ENCODE measurements around the gene UGT8. TPM values are rescaled to one million over a fixed set of nuclear protein-coding genes. Genes with fewer than 3 reads are reported as not detected.
"Not testable (repeated sequence)": the region's sequence is repeated elsewhere in the genome, so short reads cannot be mapped to it uniquely, and the experiment has no call there.

The UGT8 gene
- total RNA-seq, 4 donors from 2014 or later, result 1.0 to 3.7 (median 2.2) TPM

- no peak overlapping the region for H3K4me3 ChIP-seq (ENCODE audit: low read depth, poor library complexity, severe bottlenecking)
- intact Hi-C loops (cut with DNase I; ENCODE audit: low total_unique reads), result no loop called here
- no peak for TF ChIP-seq POLR2A (IDR thresholded peaks at IDR 0.05)
- TF ChIP-seq, protein P1, sequence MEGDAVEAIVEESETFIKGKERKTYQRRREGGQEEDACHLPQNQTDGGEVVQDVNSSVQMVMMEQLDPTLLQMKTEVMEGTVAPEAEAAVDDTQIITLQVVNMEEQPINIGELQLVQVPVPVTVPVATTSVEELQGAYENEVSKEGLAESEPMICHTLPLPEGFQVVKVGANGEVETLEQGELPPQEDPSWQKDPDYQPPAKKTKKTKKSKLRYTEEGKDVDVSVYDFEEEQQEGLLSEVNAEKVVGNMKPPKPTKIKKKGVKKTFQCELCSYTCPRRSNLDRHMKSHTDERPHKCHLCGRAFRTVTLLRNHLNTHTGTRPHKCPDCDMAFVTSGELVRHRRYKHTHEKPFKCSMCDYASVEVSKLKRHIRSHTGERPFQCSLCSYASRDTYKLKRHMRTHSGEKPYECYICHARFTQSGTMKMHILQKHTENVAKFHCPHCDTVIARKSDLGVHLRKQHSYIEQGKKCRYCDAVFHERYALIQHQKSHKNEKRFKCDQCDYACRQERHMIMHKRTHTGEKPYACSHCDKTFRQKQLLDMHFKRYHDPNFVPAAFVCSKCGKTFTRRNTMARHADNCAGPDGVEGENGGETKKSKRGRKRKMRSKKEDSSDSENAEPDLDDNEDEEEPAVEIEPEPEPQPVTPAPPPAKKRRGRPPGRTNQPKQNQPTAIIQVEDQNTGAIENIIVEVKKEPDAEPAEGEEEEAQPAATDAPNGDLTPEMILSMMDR (IDR thresholded peaks at IDR 0.05), result no peak
- 86% methylated on average over 5 of the region's 5 CpGs for WGBS, 2 donors
- no peak for DNase-seq (ENCODE audit: low spot score in 2 of 2)
Measured at GRCh38 chr4:114601304-114602052, 2.9 kb downstream of the UGT8 start.

DNA sequence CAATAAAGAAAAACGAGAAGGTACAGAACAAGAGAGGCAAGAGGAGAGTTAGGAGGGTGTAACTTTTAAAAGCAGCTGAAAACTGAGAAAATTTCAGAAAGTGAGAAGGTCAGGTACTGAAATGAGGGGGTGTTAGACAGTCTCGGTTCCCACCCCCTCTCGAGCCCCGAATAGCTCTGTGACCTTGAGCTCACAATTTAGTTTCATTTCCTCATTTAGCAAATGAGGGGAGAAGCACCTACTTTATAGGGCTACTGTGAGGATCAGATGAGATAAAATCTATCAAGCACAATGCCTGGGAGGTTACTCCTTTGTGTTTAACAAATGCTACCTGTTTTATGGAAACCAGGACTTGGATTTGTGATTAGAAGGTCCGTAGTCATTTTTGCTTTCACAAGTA is 4.9 kb downstream of the UGT8 start:
- no peak for TF ChIP-seq POLR2A (IDR thresholded peaks at IDR 0.05)
- TF ChIP-seq, protein P1 (IDR thresholded peaks at IDR 0.05), result no peak
- DNase-seq (ENCODE audit: low spot score in 2 of 2), result no peak
- no peak overlapping the region for H3K4me3 ChIP-seq (ENCODE audit: low read depth, poor library complexity, severe bottlenecking)
- intact Hi-C loops (cut with DNase I; ENCODE audit: low total_unique reads), result no loop called here
- 72 to 77% methylated on average over 5 of the region's 5 CpGs for WGBS, 2 donors

DNA sequence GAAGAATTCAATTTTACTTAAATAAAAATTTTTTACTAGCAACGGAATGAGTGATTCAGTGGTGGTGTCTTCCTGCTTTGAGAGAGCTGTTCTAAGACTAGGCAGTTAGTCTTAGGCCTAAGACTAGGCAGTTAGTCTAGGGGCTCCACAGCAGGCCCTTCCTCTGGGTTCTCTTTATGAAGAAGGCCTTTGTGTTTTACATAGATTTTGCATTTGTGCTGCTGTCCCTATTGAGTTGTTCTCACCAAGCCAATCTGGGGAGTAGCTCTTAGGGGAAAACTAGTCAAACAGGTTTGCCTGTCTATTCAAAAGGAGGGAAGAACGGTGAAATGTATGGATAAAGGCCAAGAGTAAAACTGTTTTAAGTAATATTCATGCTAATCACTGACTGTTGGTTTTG is 7.6 kb downstream of the UGT8 start:
- H3K4me3 ChIP-seq (ENCODE audit: low read depth, poor library complexity, severe bottlenecking), result no peak overlapping the region
- intact Hi-C loops (cut with DNase I; ENCODE audit: low total_unique reads), result no loop called here
- TF ChIP-seq, protein P1 (IDR thresholded peaks at IDR 0.05), result no peak
- TF ChIP-seq POLR2A (IDR thresholded peaks at IDR 0.05), result no peak
- DNase-seq (ENCODE audit: low spot score in 2 of 2), result no peak
- 67 to 68% methylated on average over 2 of the region's 2 CpGs for WGBS, 2 donors

DNA sequence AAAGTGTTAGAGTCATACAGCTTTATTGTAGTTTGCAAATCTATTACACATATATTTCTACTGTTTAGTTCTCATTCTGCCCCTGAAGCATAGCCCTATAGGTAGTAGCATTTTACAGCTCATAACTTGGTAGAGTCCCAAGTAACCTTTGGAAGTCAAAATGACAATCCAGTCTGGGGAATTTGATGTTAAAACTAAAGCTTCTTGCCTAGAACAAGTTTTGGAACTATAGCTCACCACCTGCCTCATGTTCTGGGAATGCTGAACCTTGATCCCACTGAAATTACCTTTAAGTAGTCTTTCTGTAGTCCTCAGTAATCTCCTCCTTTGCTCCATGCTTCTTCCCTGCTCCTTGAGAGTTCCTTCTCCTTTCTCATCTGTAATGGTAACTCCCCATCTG is 8.4 kb downstream of the UGT8 start:
- TF ChIP-seq, protein P1 (IDR thresholded peaks at IDR 0.05), result no peak
- no peak for TF ChIP-seq POLR2A (IDR thresholded peaks at IDR 0.05)
- no peak for DNase-seq (ENCODE audit: low spot score in 2 of 2)
- intact Hi-C loops (cut with DNase I; ENCODE audit: low total_unique reads), result no loop called here
- H3K4me3 ChIP-seq (ENCODE audit: low read depth, poor library complexity, severe bottlenecking), result no peak overlapping the region

DNA sequence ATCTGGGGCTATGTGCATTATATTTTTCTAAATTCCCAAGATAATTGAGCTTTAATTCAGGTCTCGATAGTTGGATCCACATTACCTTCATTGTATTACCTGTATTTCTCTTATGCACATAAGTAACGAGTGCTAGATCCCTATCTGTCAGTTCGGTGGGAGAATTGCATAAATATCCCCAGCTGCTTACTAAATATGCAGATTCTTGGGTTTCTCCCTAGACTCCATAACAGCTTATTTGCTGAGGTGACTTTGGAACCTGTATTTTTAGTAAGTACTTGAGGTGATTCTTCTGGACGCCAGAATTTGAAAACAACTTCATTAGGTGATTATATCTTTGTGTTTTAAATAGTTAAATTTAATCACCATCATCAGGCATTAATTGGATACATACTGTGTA is 15.0 kb downstream of the UGT8 start:
- TF ChIP-seq, protein P1 (IDR thresholded peaks at IDR 0.05), result no peak
- TF ChIP-seq POLR2A (IDR thresholded peaks at IDR 0.05), result no peak
- 67 to 79% methylated on average over 4 of the region's 4 CpGs for WGBS, 2 donors
- no peak overlapping the region for H3K4me3 ChIP-seq (ENCODE audit: low read depth, poor library complexity, severe bottlenecking)
- DNase-seq (ENCODE audit: low spot score in 2 of 2), result no peak
- intact Hi-C loops (cut with DNase I; ENCODE audit: low total_unique reads), result no loop called here

GRCh38 chr4:114615435-114615834 is 16.8 kb downstream of the UGT8 start:
- TF ChIP-seq, protein P1 (IDR thresholded peaks at IDR 0.05), result no peak
- TF ChIP-seq POLR2A (IDR thresholded peaks at IDR 0.05), result no peak
- H3K4me3 ChIP-seq (ENCODE audit: low read depth, poor library complexity, severe bottlenecking), result no peak overlapping the region
- intact Hi-C loops (cut with DNase I; ENCODE audit: low total_unique reads), result no loop called here
- DNase-seq (ENCODE audit: low spot score in 2 of 2), result no peak
- WGBS, 2 donors, result 36 to 56% methylated on average over 3 of the region's 3 CpGs

DNA sequence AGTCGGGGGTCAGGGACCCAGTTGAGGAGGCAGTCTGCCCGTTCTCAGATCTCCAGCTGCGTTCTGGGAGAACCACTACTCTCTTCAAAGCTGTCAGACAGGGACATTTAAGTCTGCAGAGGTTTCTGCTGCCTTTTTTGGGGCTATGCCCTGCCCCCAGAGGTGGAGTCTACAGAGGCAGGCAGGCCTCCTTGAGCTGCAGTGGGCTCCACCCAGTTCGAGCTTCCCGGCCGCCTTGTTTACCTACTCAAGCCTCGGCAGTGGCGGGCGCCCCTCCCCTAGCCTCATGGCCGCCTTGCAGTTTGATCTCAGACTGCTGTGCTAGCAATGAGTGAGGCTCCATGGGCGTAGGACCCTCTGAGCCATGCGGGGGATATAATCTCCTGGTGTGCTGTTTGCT is 17.4 kb downstream of the UGT8 start:
- intact Hi-C loops (cut with DNase I; ENCODE audit: low total_unique reads); H3K4me3 ChIP-seq (ENCODE audit: low read depth, poor library complexity, severe bottlenecking): not testable (repeated sequence)
- WGBS, 2 donors, result 90% methylated on average over 11 to 12 of the region's 12 CpGs
- DNase-seq (ENCODE audit: low spot score in 2 of 2), result peak in 1 of 2 donors; percentile 66
